T47D (cell line): ENCODE data around the gene UNC5C.

ENCODE experiments used
- DNase-seq, 2 experiments: peaks; one replicate each; pipeline versions ENCODE4 v3.0.0 to v3.0.0-alpha.2; 2011 to 2012; ENCODE audit warnings: low read depth in 1 of 2, low spot score in 1 of 2
- JUND ChIP-seq: IDR thresholded peaks from 2 replicates; pipeline ENCODE4 v1.6.1; 2012; ENCODE audit warnings: low read depth
- in situ Hi-C: cut with HindIII; loops from 2 replicates; pipeline ENCODE4 v1.10.0; 2016; ENCODE audit warnings: low sequenced_read_pairs, low pct_unique_long_range_greater_than_20kb

UNC5C gene

DNA sequence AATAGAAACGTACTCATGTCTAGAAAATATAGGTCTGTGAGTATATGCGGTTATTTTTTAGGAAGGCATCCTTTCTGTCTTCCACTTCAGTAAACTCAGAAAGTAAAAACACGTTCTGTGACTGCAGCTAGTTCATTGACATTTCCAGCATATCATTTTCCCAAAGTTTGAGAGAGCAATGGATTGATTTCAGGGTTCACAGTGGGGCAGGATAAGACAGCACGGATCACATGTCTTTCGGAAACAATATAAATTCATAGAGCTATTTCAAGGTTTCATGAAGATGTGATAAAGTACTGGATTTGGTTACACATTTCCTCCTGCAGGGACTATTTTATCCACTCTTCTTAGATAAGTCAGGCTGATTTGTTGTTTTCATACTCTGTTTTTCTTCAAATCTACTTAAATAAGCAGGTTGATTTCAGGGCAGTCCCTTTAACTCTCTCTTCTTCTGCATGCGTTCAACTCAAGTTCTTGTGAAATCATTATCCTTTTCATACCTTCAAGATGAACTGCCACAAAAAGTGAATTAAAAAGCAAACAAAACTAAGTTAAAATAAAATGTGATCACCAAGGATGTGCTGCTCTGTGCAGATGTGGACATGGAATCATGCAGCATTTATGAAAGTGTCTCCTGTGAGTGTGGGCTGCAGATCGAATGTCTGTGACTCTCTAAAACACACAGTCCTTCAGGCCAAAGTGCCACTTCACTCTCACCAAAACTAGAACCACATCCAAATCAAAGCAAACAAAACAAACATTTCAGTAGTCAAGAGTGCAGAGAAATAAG is 187.7 kb downstream of the UNC5C start:
- DNase-seq: no peak
- TF ChIP-seq JUND: no peak
- in situ Hi-C loops: no loop called here

DNA sequence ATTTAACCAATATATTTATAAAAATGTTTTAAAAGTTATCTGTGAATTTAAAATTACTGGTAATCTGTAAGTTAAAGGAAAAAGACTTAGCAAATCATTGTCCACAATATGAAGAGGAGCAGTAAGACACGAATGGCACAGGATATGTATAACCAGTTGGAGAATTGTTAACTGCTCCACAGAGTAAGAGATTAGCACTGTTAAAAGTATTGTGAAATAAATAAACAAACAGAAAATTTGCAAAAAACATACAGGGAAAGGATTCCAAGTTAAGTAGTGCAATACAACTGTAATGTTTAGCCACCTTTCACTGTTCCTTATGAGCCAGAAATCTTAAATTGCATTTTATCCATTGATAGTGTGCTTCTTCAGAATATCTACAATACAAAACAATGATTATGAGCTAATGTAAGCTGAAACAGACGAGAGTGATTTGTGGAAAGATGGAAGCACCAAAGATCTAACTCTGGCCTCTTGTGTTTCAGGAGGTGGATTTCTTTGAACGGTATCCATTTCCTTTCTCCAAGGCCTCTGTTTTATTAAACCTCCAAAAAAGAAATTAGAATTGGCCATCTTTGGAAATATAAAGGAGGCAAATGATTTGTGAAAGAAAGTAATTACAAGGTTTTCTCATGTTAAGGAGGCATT is 188.4 kb downstream of the UNC5C start:
- DNase-seq: no peak
- in situ Hi-C loops: no loop called here
- TF ChIP-seq JUND: no peak

DNA sequence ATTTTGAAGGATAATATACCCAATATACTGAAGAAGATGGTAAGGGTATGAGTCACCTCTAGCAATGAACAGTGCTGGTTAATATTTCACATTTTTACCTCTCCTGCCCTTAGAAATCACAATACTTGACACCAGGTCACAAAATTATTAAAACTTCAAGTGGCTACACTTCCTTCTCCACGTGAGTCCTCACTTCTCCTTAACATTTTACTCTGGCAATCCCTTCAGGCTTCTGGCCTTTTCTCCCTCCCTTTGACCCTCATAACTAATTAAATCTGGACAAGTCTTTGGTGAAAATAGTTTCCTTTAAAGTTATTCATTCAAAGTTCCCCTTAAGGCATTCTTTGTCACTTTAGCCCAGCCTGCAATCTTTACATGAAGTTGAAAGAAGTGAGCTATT is 190.4 kb downstream of the UNC5C start:
- no peak for TF ChIP-seq JUND
- in situ Hi-C loops: no loop called here
- DNase-seq: no peak

DNA sequence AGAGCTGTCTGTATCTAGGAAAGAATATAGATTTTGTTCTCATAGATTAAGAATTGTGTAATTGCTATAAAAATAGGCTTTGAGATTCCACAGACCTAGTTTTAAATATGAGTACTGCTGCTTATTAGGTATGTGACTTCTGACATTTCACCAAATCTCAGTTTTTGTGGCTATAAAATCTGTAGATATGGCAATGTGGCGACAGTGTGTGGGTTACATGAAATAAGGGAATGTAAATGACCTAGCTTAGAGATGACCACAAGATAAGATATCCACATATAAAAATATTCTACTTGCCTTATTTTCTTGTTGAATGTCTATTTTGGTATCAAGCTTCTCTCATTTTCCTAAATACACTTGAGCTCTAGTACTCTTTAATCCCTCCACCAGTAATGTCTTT is 193.8 kb downstream of the UNC5C start:
- no peak for TF ChIP-seq JUND
- DNase-seq: no peak
- in situ Hi-C loops: no loop called here

DNA sequence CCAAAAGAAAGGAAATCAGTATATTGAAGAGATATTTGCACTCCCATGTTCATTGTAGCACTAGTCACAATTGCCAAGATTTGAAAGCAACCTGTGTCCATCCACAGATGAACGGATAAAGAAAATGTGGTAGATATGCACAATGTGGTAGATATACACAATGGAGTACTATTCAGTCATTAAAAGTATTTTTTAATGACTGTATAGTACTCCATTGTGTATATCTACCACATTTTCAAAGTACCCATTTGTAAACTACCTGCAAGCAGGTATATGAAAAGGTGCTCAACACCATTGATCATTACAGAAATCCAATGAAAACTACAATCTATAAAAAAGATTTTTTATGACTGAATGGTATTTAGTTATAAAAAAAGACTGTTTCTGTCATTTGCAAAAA is 200.4 kb downstream of the UNC5C start:
- in situ Hi-C loops: no loop called here
- no peak for DNase-seq
- TF ChIP-seq JUND: no peak

DNA sequence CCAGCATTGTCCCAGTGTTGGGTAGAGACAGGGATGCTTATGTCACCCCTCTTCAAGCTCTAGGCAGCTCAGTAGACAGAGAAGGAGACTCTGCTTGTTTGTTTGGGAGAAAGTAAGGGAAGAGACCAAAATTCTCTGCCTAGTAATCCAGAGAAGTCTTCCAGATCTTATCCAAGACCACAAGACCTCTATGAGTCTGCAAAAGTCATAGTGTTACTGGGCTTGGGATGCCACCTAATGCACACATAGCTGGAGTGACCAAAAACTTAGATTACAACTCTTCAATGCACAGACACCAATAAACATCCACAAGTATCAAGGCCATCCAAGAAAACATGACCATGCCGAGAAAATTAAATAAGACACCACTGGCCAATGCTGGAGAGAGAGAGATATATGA is 205.5 kb downstream of the UNC5C start:
- in situ Hi-C loops: no loop called here
- no peak for DNase-seq
- no peak for TF ChIP-seq JUND

DNA sequence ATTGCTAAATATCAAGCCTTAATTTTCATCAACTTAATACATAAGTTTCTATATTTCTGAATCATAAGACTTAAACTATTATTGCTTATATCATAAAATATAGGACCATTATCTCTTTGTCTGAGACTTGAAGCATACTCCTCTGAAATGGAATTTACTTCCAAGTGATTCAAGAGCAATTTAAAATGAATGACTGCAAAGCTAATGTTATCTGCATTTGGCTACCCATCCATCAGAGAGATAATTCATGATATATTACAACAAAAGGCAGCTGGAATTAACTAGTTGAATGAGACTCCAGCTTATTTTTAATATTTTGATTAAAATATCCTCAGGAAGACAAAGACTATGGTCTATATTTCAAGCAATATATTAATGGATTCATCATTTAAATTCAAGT is 208.6 kb downstream of the UNC5C start:
- no peak for TF ChIP-seq JUND
- DNase-seq: no peak
- in situ Hi-C loops: no loop called here

DNA sequence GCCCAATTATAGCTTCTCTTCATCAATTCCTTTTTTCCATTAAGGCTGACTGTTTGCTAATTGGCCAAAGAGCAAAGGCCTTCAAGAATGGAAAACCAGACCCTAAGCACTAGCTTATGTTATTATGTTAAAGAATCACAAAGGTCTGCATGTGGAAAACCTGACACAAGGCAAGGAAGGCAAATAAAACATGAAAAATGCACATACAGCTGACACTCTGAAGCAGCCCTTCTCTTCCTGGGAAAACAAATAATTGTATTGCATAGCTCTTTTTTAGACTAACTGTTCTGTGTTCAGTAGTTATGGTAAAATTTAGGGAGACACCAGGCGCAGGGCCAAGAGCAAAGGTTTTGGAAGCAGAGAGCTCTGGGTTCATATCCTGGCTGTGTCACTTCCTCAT is 223.1 kb downstream of the UNC5C start:
- no peak for TF ChIP-seq JUND
- in situ Hi-C loops: no loop called here
- DNase-seq: no peak

DNA sequence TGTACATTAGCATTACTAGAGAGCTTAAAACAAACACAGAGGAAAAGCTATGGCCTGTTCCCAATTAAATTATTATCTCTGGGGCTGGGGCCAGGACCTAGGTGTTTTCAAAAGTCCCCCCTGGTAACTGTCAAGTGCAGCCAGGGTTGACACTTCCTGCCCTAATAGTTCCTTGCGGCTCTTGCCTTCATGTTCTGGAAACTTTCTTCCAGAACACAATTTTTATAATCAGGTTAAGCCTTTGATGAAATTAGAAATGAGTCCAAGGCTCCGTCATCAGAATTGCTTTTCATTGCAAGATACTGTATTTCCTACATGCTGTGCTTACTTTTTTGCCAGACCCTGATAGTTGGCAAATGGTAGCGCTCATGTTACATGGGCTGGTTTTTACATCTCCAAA is 229.6 kb downstream of the UNC5C start:
- no peak for TF ChIP-seq JUND
- DNase-seq: no peak
- in situ Hi-C loops: no loop called here

DNA sequence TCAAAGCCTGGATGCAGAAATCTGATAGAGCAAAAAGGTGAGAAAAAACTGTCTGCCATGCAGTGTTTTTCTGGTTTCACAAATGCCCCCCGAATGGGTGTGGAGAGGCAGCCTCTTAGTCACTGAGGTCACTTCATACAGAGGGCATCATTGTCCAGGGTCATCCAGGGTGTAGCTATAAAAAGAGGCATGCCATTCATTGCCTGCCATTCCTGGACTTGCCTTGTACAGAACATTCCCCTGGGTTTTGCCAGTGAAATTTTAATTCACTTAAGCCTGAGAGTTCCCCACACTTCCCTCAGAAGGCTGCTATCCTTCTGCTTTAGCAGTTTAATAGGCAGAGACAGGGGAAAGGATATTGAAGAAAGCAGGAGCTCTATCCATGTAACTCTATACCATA is 230.3 kb downstream of the UNC5C start:
- in situ Hi-C loops: no loop called here
- no peak for DNase-seq
- TF ChIP-seq JUND: no peak

DNA sequence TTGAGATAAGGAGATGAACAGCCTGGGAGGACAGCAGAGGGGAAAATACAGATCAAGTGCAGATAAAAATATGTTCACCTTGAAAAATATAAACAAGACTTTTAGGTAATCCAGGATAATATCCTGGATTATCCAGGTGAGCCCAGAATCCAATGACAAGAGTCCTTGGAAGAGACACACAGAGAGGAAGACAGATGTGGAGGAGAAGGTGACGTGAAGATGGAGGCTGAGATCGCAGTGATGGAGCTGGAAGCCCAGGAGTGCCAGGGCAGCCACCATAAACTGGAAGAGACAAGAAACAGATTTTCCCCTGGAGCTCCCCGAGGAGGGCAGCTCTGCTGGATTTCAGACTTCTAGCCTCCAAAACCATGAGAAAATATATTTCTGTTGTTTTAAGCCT is 230.7 kb downstream of the UNC5C start:
- in situ Hi-C loops: no loop called here
- no peak for DNase-seq
- no peak for TF ChIP-seq JUND

DNA sequence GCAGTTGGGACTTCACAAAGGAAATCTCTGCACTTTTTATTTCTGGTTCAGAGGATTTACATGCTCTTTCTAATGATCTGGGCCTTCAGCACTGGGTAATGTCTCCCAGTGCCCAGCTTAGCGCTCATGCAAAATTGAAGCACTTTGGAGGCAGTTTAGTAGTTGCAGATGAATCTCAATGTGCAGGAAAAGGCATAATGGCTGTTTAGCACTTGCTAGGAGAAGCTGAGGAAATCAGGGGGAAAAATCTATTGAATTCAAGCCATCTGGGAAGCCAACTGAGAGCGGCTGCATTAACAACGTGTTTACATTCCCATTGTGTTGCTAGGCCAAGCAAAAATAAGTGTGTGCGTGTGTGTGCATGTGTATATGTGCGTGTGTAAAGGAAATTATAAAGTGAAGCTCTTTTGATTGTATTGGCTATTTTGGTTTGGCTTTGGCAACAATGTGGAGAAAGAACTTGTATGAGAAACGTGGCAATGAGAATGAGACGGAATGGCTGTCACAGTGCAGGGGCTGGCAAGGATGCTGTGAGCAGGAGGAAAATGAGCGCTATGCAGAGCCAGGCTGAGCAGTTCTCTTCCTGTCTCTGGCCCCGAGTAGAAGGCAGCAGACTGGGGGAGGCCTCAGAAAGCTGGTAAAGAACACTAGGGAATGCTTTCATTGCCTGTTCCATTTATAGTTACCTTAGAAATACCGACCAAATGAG is 231.5 kb downstream of the UNC5C start:
- in situ Hi-C loops: no loop called here
- no peak for DNase-seq
- TF ChIP-seq JUND: no peak

DNA sequence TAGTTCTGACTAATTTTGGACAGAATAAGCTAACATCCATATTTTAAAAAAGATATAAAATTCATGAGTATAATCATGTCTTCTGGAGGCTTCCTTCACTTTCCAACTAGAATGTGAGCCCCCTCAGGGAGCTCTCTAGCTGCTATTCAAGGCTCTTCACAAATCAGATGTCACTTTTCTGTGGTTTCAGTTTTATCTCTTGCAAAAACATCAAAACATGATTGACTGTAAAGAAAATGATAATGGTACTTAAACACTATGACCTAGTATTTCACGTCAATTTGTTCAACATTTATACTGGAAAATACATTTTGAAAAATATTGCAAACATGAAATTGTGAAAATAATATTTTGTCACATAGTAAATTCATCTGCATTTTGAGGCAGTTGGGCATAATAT is 234.2 kb downstream of the UNC5C start:
- TF ChIP-seq JUND: no peak
- in situ Hi-C loops: no loop called here
- no peak for DNase-seq

DNA sequence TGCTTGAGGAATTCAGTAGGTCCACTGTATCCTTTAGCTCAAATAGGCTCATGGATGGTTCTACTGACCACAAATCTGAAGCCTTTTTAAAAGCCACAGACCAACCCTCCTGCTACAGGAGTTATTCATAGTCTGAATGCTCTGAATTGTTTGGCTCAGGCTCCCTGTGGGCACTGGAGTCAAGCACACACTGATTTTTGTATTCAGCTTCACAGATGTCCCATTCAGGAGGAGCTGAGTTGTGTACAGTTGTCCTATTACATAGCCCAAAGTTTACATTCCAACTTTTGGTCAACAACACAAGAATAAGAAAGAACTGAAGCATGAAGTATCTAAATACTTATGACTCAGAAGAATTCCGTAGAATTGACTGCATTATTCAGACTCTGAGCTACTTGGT is 243.9 kb downstream of the UNC5C start:
- in situ Hi-C loops: no loop called here
- DNase-seq: peak in 1 of 2 experiments; percentile 91
- TF ChIP-seq JUND: no peak
